ENCODE results near the gene CXCL1. TPM values are rescaled to one million over a fixed set of nuclear protein-coding genes. Genes with fewer than 3 reads are reported as not detected.

The CXCL1 gene
- total RNA-seq, 1 donor: 4.7 TPM

DNA sequence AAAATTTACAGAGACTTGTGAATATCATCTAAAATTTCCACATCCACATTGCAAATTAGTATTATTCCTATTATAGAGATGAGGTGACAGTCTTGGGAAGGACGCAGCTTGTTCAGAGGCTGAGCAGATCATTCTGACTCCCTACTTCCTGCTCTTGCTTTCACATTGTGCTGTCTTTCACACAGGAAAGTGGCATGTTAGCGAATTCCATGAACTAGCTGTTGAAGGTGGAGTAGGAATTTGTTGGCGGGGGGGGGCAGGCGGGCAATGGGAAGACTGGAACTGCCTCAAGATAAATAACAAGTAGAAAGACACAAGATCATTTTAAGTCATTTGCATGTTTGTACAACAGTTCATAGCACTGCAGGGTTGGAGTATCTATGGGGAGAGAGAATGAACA is 13.8 kb upstream of the CXCL1 start:
- TF ChIP-seq CTCF (IDR thresholded peaks at IDR 0.05; ENCODE audit: extremely low read depth, low read depth, low read length): no peak
- Histone ChIP-seq H3K4me1 (ENCODE audit: insufficient read depth, low read length) (peaks cover 28% of the 10 kb centered on the region), H3K79me2 (ENCODE audit: insufficient read depth, low read length) (no peaks in the 10 kb centered on the region), H3K27ac (ENCODE audit: low read depth, low read length) (no peak overlapping the region), H3K4me3 (ENCODE audit: insufficient read depth, low read length) (no peak overlapping the region), H3K9me3 (ENCODE audit: low read depth, low read length) (no peaks in the 10 kb centered on the region), H3K36me3 (ENCODE audit: insufficient read depth, low read length) (no peaks in the 10 kb centered on the region), H3K4me2 (ENCODE audit: insufficient read depth, low read length) (no peak overlapping the region), H4K20me1 (ENCODE audit: insufficient read depth, low read length) (no peaks in the 10 kb centered on the region), H2AFZ (ENCODE audit: low read length) (no peak overlapping the region), H3K27me3 (ENCODE audit: insufficient read depth, low read length) (peaks cover 2% of the 10 kb centered on the region)
- no peak for DNase-seq (ENCODE audit: insufficient read length, low spot score, missing footprints)

GRCh38 chr4:73856518-73856917 is 12.7 kb upstream of the CXCL1 start:
- H3K9me3 ChIP-seq (ENCODE audit: low read depth, low read length): no peaks in the 10 kb centered on the region
- H3K27me3 ChIP-seq (ENCODE audit: insufficient read depth, low read length): peaks cover 2% of the 10 kb centered on the region
- H3K4me2 ChIP-seq (ENCODE audit: insufficient read depth, low read length): no peak overlapping the region
- H3K4me1 ChIP-seq (ENCODE audit: insufficient read depth, low read length): peaks cover 28% of the 10 kb centered on the region
- H3K79me2 ChIP-seq (ENCODE audit: insufficient read depth, low read length): no peaks in the 10 kb centered on the region
- no peaks in the 10 kb centered on the region for H4K20me1 ChIP-seq (ENCODE audit: insufficient read depth, low read length)
- no peak overlapping the region for H3K4me3 ChIP-seq (ENCODE audit: insufficient read depth, low read length)
- TF ChIP-seq CTCF (IDR thresholded peaks at IDR 0.05; ENCODE audit: extremely low read depth, low read depth, low read length): no peak
- peak overlapping the region; percentile 33 for H3K27ac ChIP-seq (ENCODE audit: low read depth, low read length)
- H2AFZ ChIP-seq (ENCODE audit: low read length): no peak overlapping the region
- H3K36me3 ChIP-seq (ENCODE audit: insufficient read depth, low read length): no peaks in the 10 kb centered on the region
- no peak for DNase-seq (ENCODE audit: insufficient read length, low spot score, missing footprints)

GRCh38 chr4:73859614-73860088 is 9.5 kb upstream of the CXCL1 start:
- Histone ChIP-seq H4K20me1 (ENCODE audit: insufficient read depth, low read length) (no peaks in the 10 kb centered on the region), H3K27ac (ENCODE audit: low read depth, low read length) (no peak overlapping the region), H3K27me3 (ENCODE audit: insufficient read depth, low read length) (no peaks in the 10 kb centered on the region), H3K36me3 (ENCODE audit: insufficient read depth, low read length) (no peaks in the 10 kb centered on the region), H3K4me3 (ENCODE audit: insufficient read depth, low read length) (no peak overlapping the region), H3K4me2 (ENCODE audit: insufficient read depth, low read length) (no peak overlapping the region), H2AFZ (ENCODE audit: low read length) (no peak overlapping the region), H3K9me3 (ENCODE audit: low read depth, low read length) (no peaks in the 10 kb centered on the region), H3K79me2 (ENCODE audit: insufficient read depth, low read length) (no peaks in the 10 kb centered on the region), H3K4me1 (ENCODE audit: insufficient read depth, low read length) (peaks cover 30% of the 10 kb centered on the region)
- no peak for TF ChIP-seq CTCF (IDR thresholded peaks at IDR 0.05; ENCODE audit: extremely low read depth, low read depth, low read length)
- peak; percentile 84 for DNase-seq (ENCODE audit: insufficient read length, low spot score, missing footprints)

GRCh38 chr4:73860181-73860580 is 9.0 kb upstream of the CXCL1 start:
- no peak for DNase-seq (ENCODE audit: insufficient read length, low spot score, missing footprints)
- Histone ChIP-seq H3K9me3 (ENCODE audit: low read depth, low read length) (no peaks in the 10 kb centered on the region), H3K4me3 (ENCODE audit: insufficient read depth, low read length) (no peak overlapping the region), H4K20me1 (ENCODE audit: insufficient read depth, low read length) (no peaks in the 10 kb centered on the region), H3K27me3 (ENCODE audit: insufficient read depth, low read length) (no peaks in the 10 kb centered on the region), H3K36me3 (ENCODE audit: insufficient read depth, low read length) (no peaks in the 10 kb centered on the region), H3K79me2 (ENCODE audit: insufficient read depth, low read length) (no peaks in the 10 kb centered on the region), H3K4me2 (ENCODE audit: insufficient read depth, low read length) (no peak overlapping the region), H2AFZ (ENCODE audit: low read length) (no peak overlapping the region), H3K27ac (ENCODE audit: low read depth, low read length) (no peak overlapping the region), H3K4me1 (ENCODE audit: insufficient read depth, low read length) (peaks cover 30% of the 10 kb centered on the region)
- no peak for TF ChIP-seq CTCF (IDR thresholded peaks at IDR 0.05; ENCODE audit: extremely low read depth, low read depth, low read length)

All from osteoblast (primary cell).